H1 (cell line): ENCODE results near the gene LHPP. TPM values are rescaled to one million over a fixed set of nuclear protein-coding genes. Genes with fewer than 3 reads are reported as not detected.

Experiments used
- CTCF ChIA-PET: fragments of 300-600 bp; sonication (Branson Sonifier 250); formaldehyde crosslinking; loops from one replicate; lab custom pipeline; 2021; ENCODE audit not compliant: partially characterized antibody; lab: Charles Lee
- POLR2A ChIA-PET: fragments of 300-600 bp; sonication (Branson Sonifier 250); formaldehyde crosslinking; loops from one replicate; lab custom pipeline; 2021; ENCODE audit warnings: inconsistent platforms; ENCODE audit not compliant: partially characterized antibody; lab: Charles Lee
- DNase-seq, 2 experiments: peaks; one replicate each; pipeline versions ENCODE4 v3.0.0 to v3.0.0-alpha.2; 2010 to 2022; ENCODE audit warnings: low spot score in 2 of 2, low read depth in 1 of 2, mixed read lengths in 1 of 2
- FAIRE-seq: peaks from 2 replicates; lab custom pipeline; 2011; peaks lifted over from hg19 to GRCh38; lab: Jason Lieb, UNC
- H2AFZ ChIP-seq: 2 replicates; pipeline ENCODE4 v1.8.1; 2012; ENCODE audit warnings: low read length, inconsistent platforms
- H2AK5ac ChIP-seq: 2 replicates; pipeline ENCODE4 v1.6.1; 2013; ENCODE audit warnings: low read depth, low read length
- H2BK120ac ChIP-seq: replicated peaks from 2 replicates; pipeline ENCODE3; 2013; ENCODE audit warnings: low read depth, low read length, inconsistent platforms
- H2BK12ac ChIP-seq: 2 replicates; pipeline ENCODE4 v1.6.1; 2013; ENCODE audit warnings: low read depth, low read length
- H2BK15ac ChIP-seq: 2 replicates; pipeline ENCODE4 v1.6.1; 2013; ENCODE audit warnings: low read length
- H2BK20ac ChIP-seq: 2 replicates; pipeline ENCODE4 v1.6.1; 2013; ENCODE audit warnings: low read length
- H2BK5ac ChIP-seq: 2 replicates; pipeline ENCODE4 v1.6.1; 2013; ENCODE audit warnings: low read depth, low read length
- H3K14ac ChIP-seq: 2 replicates; pipeline ENCODE4 v1.6.1; 2013; ENCODE audit warnings: inconsistent platforms; ENCODE audit not compliant: insufficient read length
- H3K18ac ChIP-seq: 2 replicates; pipeline ENCODE4 v1.6.1; 2013; ENCODE audit warnings: low read length; ENCODE audit errors: extremely low read depth
- H3K23ac ChIP-seq: 2 replicates; pipeline ENCODE4 v1.6.1; 2013; ENCODE audit warnings: inconsistent platforms; ENCODE audit not compliant: insufficient read length
- H3K23me2 ChIP-seq: 2 replicates; pipeline ENCODE4 v1.6.1; 2013; ENCODE audit warnings: low read depth, low read length
- H3K27ac ChIP-seq: 2 replicates; pipeline ENCODE4 v1.6.1; 2011; ENCODE audit warnings: low read depth, low read length, inconsistent platforms
- H3K27me3 ChIP-seq, 4 experiments: replicated peaks in 1 of 4; 1 replicate in 1 of 4; 2 replicates in 3 of 4; pipeline versions ENCODE4 v1.6.1 to v1.8.1; 2011 to 2013; ENCODE audit warnings: low read length in 3 of 4, mild to moderate bottlenecking in 3 of 4, inconsistent platforms in 2 of 4, mixed read lengths in 2 of 4, moderate library complexity in 1 of 4; ENCODE audit not compliant: control insufficient read depth in 3 of 4, insufficient read depth in 3 of 4; ENCODE audit errors: extremely low read depth in 1 of 4
- H3K36me3 ChIP-seq, 4 experiments: 2 replicates each; pipeline versions ENCODE4 v1.6.1 to v1.8.1; 2011 to 2013; ENCODE audit warnings: mild to moderate bottlenecking in 4 of 4, low read length in 3 of 4, moderate library complexity in 2 of 4, control low read depth in 1 of 4, inconsistent platforms in 1 of 4; ENCODE audit not compliant: insufficient read depth in 4 of 4, control insufficient read depth in 2 of 4
- H3K4ac ChIP-seq: replicated peaks from 2 replicates; pipeline ENCODE3; 2013; ENCODE audit warnings: low read length, low read depth, mixed read lengths, inconsistent platforms; ENCODE audit not compliant: insufficient read length
- H3K4me1 ChIP-seq, 4 experiments: replicated peaks in 1 of 4; 1 replicate in 1 of 4; 2 replicates in 3 of 4; pipeline versions ENCODE4 v1.6.1 to v1.8.1; 2011 to 2013; ENCODE audit warnings: low read length in 3 of 4, inconsistent platforms in 2 of 4, mixed read lengths in 1 of 4; ENCODE audit not compliant: insufficient read depth in 4 of 4, control insufficient read depth in 3 of 4
- H3K4me2 ChIP-seq, 2 experiments: 2 replicates each; pipeline versions ENCODE4 v1.6.1 to v1.8.1; 2011 to 2013; ENCODE audit warnings: low read depth in 2 of 2, low read length in 2 of 2, control low read depth in 1 of 2, inconsistent platforms in 1 of 2, mild to moderate bottlenecking in 1 of 2; ENCODE audit not compliant: insufficient read depth in 1 of 2
- H3K4me3 ChIP-seq, 4 experiments: fragments of 200-600, 300-600 bp in 1 of 4; sonication (generic), shearing (Covaris generic), sonication (Bioruptor Twin) in 1 of 4; 2 replicates each; pipeline versions ENCODE4 v1.5.1 to v1.8.1; 2011 to 2016; ENCODE audit warnings: low read length in 4 of 4, low read depth in 3 of 4, control low read depth in 2 of 4, inconsistent platforms in 2 of 4, mild to moderate bottlenecking in 2 of 4, mixed read lengths in 1 of 4, moderate library complexity in 1 of 4; ENCODE audit not compliant: insufficient read depth in 2 of 4; ENCODE audit errors: extremely low read depth in 1 of 4
- H3K56ac ChIP-seq: replicated peaks from 2 replicates; pipeline ENCODE3; 2013; ENCODE audit warnings: low read depth, mild to moderate bottlenecking, mixed read lengths, low read length, inconsistent platforms; ENCODE audit not compliant: insufficient read length
- H3K79me1 ChIP-seq: 2 replicates; pipeline ENCODE4 v1.6.1; 2013; ENCODE audit warnings: low read depth, low read length, control low read depth
- H3K79me2 ChIP-seq, 2 experiments: 2 replicates each; pipeline versions ENCODE4 v1.6.1 to v1.8.1; 2012 to 2013; ENCODE audit warnings: low read length in 2 of 2, mild to moderate bottlenecking in 2 of 2, inconsistent platforms in 1 of 2; ENCODE audit not compliant: insufficient read depth in 2 of 2, control insufficient read depth in 1 of 2
- H3K9ac ChIP-seq, 4 experiments: replicated peaks in 1 of 4; 1 replicate in 1 of 4; 2 replicates in 3 of 4; pipeline versions ENCODE4 v1.6.1 to v1.8.1; 2011 to 2013; ENCODE audit warnings: low read depth in 3 of 4, low read length in 3 of 4, control low read depth in 2 of 4, mild to moderate bottlenecking in 2 of 4, moderate library complexity in 2 of 4, inconsistent platforms in 1 of 4; ENCODE audit errors: extremely low read depth in 1 of 4
- H3K9me3 ChIP-seq, 2 experiments: 2 replicates each; pipeline versions ENCODE4 v1.6.1 to v1.8.1; 2012 to 2013; ENCODE audit warnings: mild to moderate bottlenecking in 2 of 2, moderate library complexity in 2 of 2, control low read depth in 1 of 2, inconsistent platforms in 1 of 2, low read depth in 1 of 2, low read length in 1 of 2, mixed read lengths in 1 of 2; ENCODE audit not compliant: insufficient read depth in 2 of 2
- H4K20me1 ChIP-seq, 2 experiments: replicated peaks in 1 of 2; 2 replicates each; pipeline versions ENCODE3 to v1.8.1; 2011 to 2013; ENCODE audit warnings: inconsistent platforms in 2 of 2, low read length in 2 of 2, mild to moderate bottlenecking in 1 of 2; ENCODE audit not compliant: insufficient read depth in 2 of 2, control insufficient read depth in 1 of 2
- H4K5ac ChIP-seq: 2 replicates; pipeline ENCODE4 v1.6.1; 2013; ENCODE audit warnings: low read length, low read depth, mixed read lengths, inconsistent platforms; ENCODE audit not compliant: insufficient read length
- H4K8ac ChIP-seq: 2 replicates; pipeline ENCODE4 v1.8.0; 2013; ENCODE audit warnings: mild to moderate bottlenecking, moderate library complexity, low read length, inconsistent platforms; ENCODE audit not compliant: insufficient read depth; ENCODE audit errors: extremely low read depth
- H4K91ac ChIP-seq: replicated peaks from 2 replicates; pipeline ENCODE3; 2013; ENCODE audit warnings: low read length, mixed read lengths, inconsistent platforms; ENCODE audit not compliant: insufficient read length
- ATF3 ChIP-seq: IDR thresholded peaks from 2 replicates; pipeline ENCODE4 v1.6.1; 2011; ENCODE audit warnings: low read depth, mild to moderate bottlenecking, low read length; ENCODE audit not compliant: insufficient read depth
- BRCA1 ChIP-seq: IDR thresholded peaks from 2 replicates; pipeline ENCODE4 v1.6.1; 2012; ENCODE audit warnings: low read depth, low read length, improper control_type of control experiment
- EZH2 ChIP-seq: fragments of 200-600 bp; sonication (generic); IDR thresholded peaks from 2 replicates; pipeline ENCODE4 v1.7.1; 2012; ENCODE audit warnings: low read depth, mild to moderate bottlenecking, moderate library complexity, low read length, inconsistent platforms; ENCODE audit not compliant: severe bottlenecking
- SAP30 ChIP-seq: fragments of 300-600 bp; sonication (generic); IDR thresholded peaks from 2 replicates; pipeline ENCODE4 v1.7.1; 2012; ENCODE audit warnings: low read length, moderate library complexity, mild to moderate bottlenecking, inconsistent platforms; ENCODE audit not compliant: insufficient read depth, insufficient replicate concordance
- SIX5 ChIP-seq: IDR thresholded peaks from 2 replicates; pipeline ENCODE4 v1.6.1; 2011; ENCODE audit warnings: mild to moderate bottlenecking, low read depth, low read length
- SUZ12 ChIP-seq: fragments of 200-600 bp; sonication (generic); IDR thresholded peaks from 2 replicates; pipeline ENCODE4 v1.6.1; 2012; ENCODE audit warnings: mild to moderate bottlenecking, inconsistent platforms, low read length, moderate library complexity, mixed read lengths
- TAF1 ChIP-seq: IDR thresholded peaks from 2 replicates; pipeline ENCODE4 v1.6.1; 2011; ENCODE audit warnings: mild to moderate bottlenecking, low read depth, low read length
- YY1 ChIP-seq: IDR thresholded peaks from 2 replicates; pipeline ENCODE4 v1.6.1; 2011; ENCODE audit warnings: low read depth, mild to moderate bottlenecking, low read length
- WGBS, 2 experiments: shearing (Covaris generic) in 1 of 2; methylation state at CpG; one replicate each; pipeline versions ENCODE4 v1.1.6 to v1.1.7; 2013 to 2015; ENCODE audit warnings: low lambda C conversion rate in 2 of 2, mixed read lengths in 2 of 2, inconsistent platforms in 1 of 2, low coverage in 1 of 2, missing lambda C conversion rate in 1 of 2; ENCODE audit not compliant: insufficient replicate concordance in 2 of 2, insufficient coverage in 1 of 2, insufficient read length in 1 of 2; ENCODE audit errors: extremely low coverage in 1 of 2, missing lambda C conversion rate in 1 of 2; 5-methylcytosine and 5-hydroxymethylcytosine counted together
- polyA plus RNA-seq, 7 experiments: library from polyadenylated mRNA; depleted of rRNA in 3 of 7; stranded (reverse) in 5 of 7; unstranded in 2 of 7; fragments of >200 nt in 5 of 7; fragments of 200-250 nt in 2 of 7; gene quantifications; 1 replicate in 5 of 7; 2 replicates in 1 of 7; 4 replicates in 1 of 7; pipeline versions ENCODE4 v1.2.1 to v1.2.3, GENCODE V29; 2011 to 2013; ENCODE audit warnings: missing spikeins in 2 of 7, mixed read lengths in 2 of 7
- total RNA-seq: library from RNA; stranded (reverse); fragmentation: NEBNext Ultra II Directional; extraction: Animal tissue kit (Norgen Biotek cat#: 25700); gene quantifications from 2 replicates; pipeline ENCODE4 v1.2.1, GENCODE V29; 2021

The LHPP gene
- total and polyA plus RNA-seq, 2 of the 8 experiments (the other 6 are each of a cell fraction or from before 2014, with no cell fraction given): 26.0 to 45.0 TPM

GRCh38 chr10:124496150-124496549 lies 34.5 kb downstream of the LHPP start:
- Histone ChIP-seq H2BK20ac (0 out of 2 replicates have a peak overlapping the region, but pooled peaks have one; percentile 8), H2AFZ (no peak overlapping the region), H3K23ac (no peak overlapping the region), H3K14ac (no peak overlapping the region), H3K79me2 (no peaks in the 10 kb centered on the region), H3K18ac (peak overlapping the region; percentile 66; the same call in 1 of the 2 replicates), H3K4ac (no peak overlapping the region), H4K5ac (no peak overlapping the region), H3K36me3 (peaks cover 4 to 10% (median 7%) of the 10 kb centered on the region in 4 experiments; a peak in 7 of 8 replicates), H2BK15ac (no peak overlapping the region), H3K79me1 (no peaks in the 10 kb centered on the region; the same call in 1 of the 2 replicates), H2BK12ac (0 out of 2 replicates have a peak overlapping the region, but pooled peaks have one; percentile 94), H4K20me1 (no peaks in the 10 kb centered on the region), H3K4me1 (peaks cover 7 to 25% (median 15%) of the 10 kb centered on the region in 4 experiments; a peak in 6 of 7 replicates), H3K9me3 (peaks cover 6 to 7% of the 10 kb centered on the region in 2 experiments; a peak in 2 of 4 replicates), H2BK120ac (no peak overlapping the region), H4K8ac (no peak overlapping the region), H3K27me3 (no peaks in the 10 kb centered on the region), H4K91ac (peak overlapping the region; percentile 7), H3K4me3 (no peak overlapping the region), H2BK5ac (peak overlapping the region; percentile 2; the same call in 1 of the 2 replicates), H3K9ac (no peak overlapping the region), H2AK5ac (peak overlapping the region; percentile 85; the same call in 1 of the 2 replicates), H3K56ac (no peak overlapping the region), H3K23me2 (no peaks in the 10 kb centered on the region), H3K27ac (no peak overlapping the region), H3K4me2 (no peak overlapping the region)
- ChIA-PET POLR2A (interaction anchor here (0.9 kb wide), 1 partner anchor 17 kb away, joined by 4 read pairs; no protein-coding TSS in a partner anchor), CTCF (interaction anchor here (0.8 to 1.8 kb wide), 3 partner anchors 9 to 69 kb away, joined by 3 to 6 read pairs (median 3); no protein-coding TSS in a partner anchor)
- no peak for FAIRE-seq
- 92% methylated on average over 14 of the region's 14 CpGs; no CpG with 5 or more reads in 1 of the 2 experiments for WGBS, 2 experiments
- TF ChIP-seq SAP30: no peak
- TF ChIP-seq TAF1: no peak
- no peak for TF ChIP-seq BRCA1
- TF ChIP-seq EZH2: no peak
- TF ChIP-seq SUZ12: no peak
- TF ChIP-seq ATF3: no peak
- TF ChIP-seq YY1: no peak
- no peak for TF ChIP-seq SIX5
- no peak for DNase-seq
